ENCODE data around the gene SIX4.

DNA sequence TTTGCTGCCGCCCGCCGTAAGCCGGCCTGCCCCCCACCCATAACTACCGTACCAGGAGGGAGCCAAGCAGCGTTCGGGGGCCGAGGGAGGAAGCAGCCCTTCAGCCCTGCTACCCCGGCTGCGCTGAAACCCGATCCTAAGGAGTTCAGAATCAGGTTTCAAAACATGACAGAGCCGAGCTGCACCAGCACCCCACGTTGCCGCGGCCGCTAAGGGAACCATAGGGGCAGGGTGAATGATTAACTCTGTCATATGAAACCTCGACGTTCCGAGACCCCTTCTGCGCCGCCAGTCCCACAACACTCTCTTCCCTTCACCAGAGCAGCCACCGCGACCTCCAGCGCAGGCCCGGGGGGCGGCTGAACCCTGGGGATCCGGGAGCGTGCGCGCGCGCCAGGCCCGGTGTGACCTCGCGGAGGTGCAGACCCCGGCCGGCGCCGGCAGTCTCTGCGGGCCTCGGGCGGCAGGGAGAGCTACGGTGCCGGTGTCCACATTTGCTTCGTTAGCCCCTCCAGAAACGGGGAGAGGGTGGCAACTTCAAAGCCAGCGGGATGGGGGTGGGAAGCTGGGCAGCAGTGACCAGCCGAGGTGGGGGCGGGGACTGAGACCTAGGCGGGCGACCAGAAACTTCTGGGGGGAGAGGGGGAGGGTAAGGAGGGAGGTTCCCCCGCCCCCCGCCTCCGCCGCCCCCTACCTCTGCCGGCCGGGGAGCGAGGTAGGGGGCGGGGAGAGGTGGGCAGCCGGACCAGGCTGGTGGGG lies 1.6 kb downstream of the SIX4 start:
- TF ChIP-seq, protein P1, sequence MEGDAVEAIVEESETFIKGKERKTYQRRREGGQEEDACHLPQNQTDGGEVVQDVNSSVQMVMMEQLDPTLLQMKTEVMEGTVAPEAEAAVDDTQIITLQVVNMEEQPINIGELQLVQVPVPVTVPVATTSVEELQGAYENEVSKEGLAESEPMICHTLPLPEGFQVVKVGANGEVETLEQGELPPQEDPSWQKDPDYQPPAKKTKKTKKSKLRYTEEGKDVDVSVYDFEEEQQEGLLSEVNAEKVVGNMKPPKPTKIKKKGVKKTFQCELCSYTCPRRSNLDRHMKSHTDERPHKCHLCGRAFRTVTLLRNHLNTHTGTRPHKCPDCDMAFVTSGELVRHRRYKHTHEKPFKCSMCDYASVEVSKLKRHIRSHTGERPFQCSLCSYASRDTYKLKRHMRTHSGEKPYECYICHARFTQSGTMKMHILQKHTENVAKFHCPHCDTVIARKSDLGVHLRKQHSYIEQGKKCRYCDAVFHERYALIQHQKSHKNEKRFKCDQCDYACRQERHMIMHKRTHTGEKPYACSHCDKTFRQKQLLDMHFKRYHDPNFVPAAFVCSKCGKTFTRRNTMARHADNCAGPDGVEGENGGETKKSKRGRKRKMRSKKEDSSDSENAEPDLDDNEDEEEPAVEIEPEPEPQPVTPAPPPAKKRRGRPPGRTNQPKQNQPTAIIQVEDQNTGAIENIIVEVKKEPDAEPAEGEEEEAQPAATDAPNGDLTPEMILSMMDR (conservative IDR thresholded peaks at IDR 0.05 in 1 of 2, IDR thresholded peaks at IDR 0.05 in 1 of 2; ENCODE audit: low read depth in 1 of 2, low read length in 2 of 2), result no peak
- no peak for TF ChIP-seq EZH2 (IDR thresholded peaks at IDR 0.05; ENCODE audit: low read length, missing control alignments)
